Activated naive CD4-positive, alpha-beta T cell treated with anti-CD3 and anti-CD28 coated beads for 36 hours (primary cell): ENCODE data around the gene SPAG17. TPM values are rescaled to one million over a fixed set of nuclear protein-coding genes. Genes with fewer than 3 reads are reported as not detected.

Source experiments
- CTCF ChIA-PET: fragments of 350-600 bp; sonication (Branson Sonifier 250); formaldehyde crosslinking; loops from one replicate; lab custom pipeline; 2021; ENCODE audit warnings: antibody characterized with exemption; lab: Charles Lee
- DNase-seq: peaks from one replicate; pipeline ENCODE4 v3.0.0-alpha.2; 2020
- H3K27ac Mint-ChIP-seq: one replicate; pipeline ENCODE4 v1.8.0; 2021; ENCODE audit warnings: mild to moderate bottlenecking, mixed read lengths
- H3K27me3 Mint-ChIP-seq: one replicate; pipeline ENCODE4 v1.8.0; 2021; ENCODE audit warnings: low read depth, mixed read lengths
- H3K36me3 Mint-ChIP-seq: one replicate; pipeline ENCODE4 v1.8.0; 2021; ENCODE audit warnings: low read depth, mixed read lengths
- H3K4me1 Mint-ChIP-seq: one replicate; pipeline ENCODE4 v1.8.0; 2021; ENCODE audit warnings: low read depth, mixed read lengths
- H3K4me3 Mint-ChIP-seq: one replicate; pipeline ENCODE4 v1.8.0; 2021; ENCODE audit warnings: mild to moderate bottlenecking, moderate library complexity, mixed read lengths
- H3K9me3 Mint-ChIP-seq: one replicate; pipeline ENCODE4 v1.8.0; 2021; ENCODE audit warnings: mixed read lengths
- intact Hi-C: fragments of 100-400 bp; cut with micrococcal nuclease; formaldehyde crosslinking; loops from one replicate; pipeline ENCODE4 v1.15.1; 2023
- total RNA-seq, 2 experiments: library from RNA; stranded (reverse); gene quantifications; one replicate each; pipeline ENCODE4 v1.2.3, GENCODE V29; 2021

SPAG17 gene
- total RNA-seq, 2 experiments from 2014 or later = not detected

- intact Hi-C loops = loop anchor here (5.0 kb wide), 1 partner anchor 601 kb away; no protein-coding TSS in a partner anchor
- H3K27ac Mint-ChIP-seq = no peak overlapping the region
- H3K9me3 Mint-ChIP-seq = no peaks in the 10 kb centered on the region
- peaks cover 2% of the 10 kb centered on the region for H3K27me3 Mint-ChIP-seq
- DNase-seq = no peak
- H3K4me1 Mint-ChIP-seq = peaks cover 9% of the 10 kb centered on the region
- CTCF ChIA-PET = no interaction called here
- no peaks in the 10 kb centered on the region for H3K36me3 Mint-ChIP-seq
- H3K4me3 Mint-ChIP-seq = no peak overlapping the region
These were observed 47.1 kb downstream of the SPAG17 start for GRCh38 chr1:118137900-118138299.

GRCh38 chr1:118136187-118136941 lies 48.7 kb downstream of the SPAG17 start:
- Mint-ChIP-seq H3K4me3 (no peak overlapping the region), H3K9me3 (no peaks in the 10 kb centered on the region), H3K4me1 (peaks cover 9% of the 10 kb centered on the region), H3K36me3 (no peaks in the 10 kb centered on the region), H3K27ac (no peak overlapping the region), H3K27me3 (peaks cover 10% of the 10 kb centered on the region)
- DNase-seq = peak; percentile 72
- CTCF ChIA-PET = no interaction called here
- intact Hi-C loops = loop anchor here (1.0 to 5.0 kb wide), 2 partner anchors 599 to 872 kb away; no protein-coding TSS in a partner anchor

- intact Hi-C loops = no loop called here
- CTCF ChIA-PET = no interaction called here
- peaks cover 9% of the 10 kb centered on the region for H3K4me1 Mint-ChIP-seq
These were observed 53.0 kb downstream of the SPAG17 start for GRCh38 chr1:118132000-118132399.

GRCh38 chr1:118128761-118129160 lies 56.3 kb downstream of the SPAG17 start:
- intact Hi-C loops = no loop called here
- Mint-ChIP-seq H3K9me3 (no peaks in the 10 kb centered on the region), H3K4me3 (no peak overlapping the region), H3K27ac (no peak overlapping the region), H3K36me3 (no peaks in the 10 kb centered on the region), H3K4me1 (no peaks in the 10 kb centered on the region), H3K27me3 (peaks cover 9% of the 10 kb centered on the region)
- DNase-seq = no peak
- CTCF ChIA-PET = no interaction called here

More at GRCh38 chr1:118132000-118132399, 53.0 kb downstream of the SPAG17 start:
- no peak overlapping the region for H3K27ac Mint-ChIP-seq
- peaks cover 11% of the 10 kb centered on the region for H3K27me3 Mint-ChIP-seq
- no peak for DNase-seq
- no peaks in the 10 kb centered on the region for H3K36me3 Mint-ChIP-seq
- no peak overlapping the region for H3K4me3 Mint-ChIP-seq
- no peaks in the 10 kb centered on the region for H3K9me3 Mint-ChIP-seq

GRCh38 chr1:118124064-118124463 lies 61.0 kb downstream of the SPAG17 start:
- H3K9me3 Mint-ChIP-seq = no peaks in the 10 kb centered on the region
- no peaks in the 10 kb centered on the region for H3K36me3 Mint-ChIP-seq
- CTCF ChIA-PET = interaction anchor here (1.3 kb wide), 1 partner anchor 27 kb away, joined by 3 read pairs; no protein-coding TSS in a partner anchor
- DNase-seq = no peak
- intact Hi-C loops = no loop called here
- no peak overlapping the region for H3K4me3 Mint-ChIP-seq
- H3K27me3 Mint-ChIP-seq = peaks cover 2% of the 10 kb centered on the region
- no peak overlapping the region for H3K27ac Mint-ChIP-seq
- no peaks in the 10 kb centered on the region for H3K4me1 Mint-ChIP-seq

GRCh38 chr1:118123116-118123839 lies 61.8 kb downstream of the SPAG17 start:
- no peak for DNase-seq
- no peaks in the 10 kb centered on the region for H3K36me3 Mint-ChIP-seq
- CTCF ChIA-PET = interaction anchor here (1.3 kb wide), 1 partner anchor 28 kb away, joined by 3 read pairs; no protein-coding TSS in a partner anchor
- no peak overlapping the region for H3K27ac Mint-ChIP-seq
- H3K27me3 Mint-ChIP-seq = peaks cover 2% of the 10 kb centered on the region
- no peaks in the 10 kb centered on the region for H3K4me1 Mint-ChIP-seq
- intact Hi-C loops = no loop called here
- H3K4me3 Mint-ChIP-seq = no peak overlapping the region
- H3K9me3 Mint-ChIP-seq = no peaks in the 10 kb centered on the region

- Mint-ChIP-seq H3K27ac (no peak overlapping the region), H3K4me3 (no peak overlapping the region), H3K27me3 (peaks cover 2% of the 10 kb centered on the region), H3K9me3 (no peaks in the 10 kb centered on the region), H3K4me1 (no peaks in the 10 kb centered on the region), H3K36me3 (no peaks in the 10 kb centered on the region)
- intact Hi-C loops = no loop called here
- CTCF ChIA-PET = interaction anchor here (1.3 kb wide), 1 partner anchor 29 kb away, joined by 3 read pairs; no protein-coding TSS in a partner anchor
- no peak for DNase-seq
These were observed 62.6 kb downstream of the SPAG17 start for GRCh38 chr1:118122234-118123004.

GRCh38 chr1:118118873-118119463 lies 66.1 kb downstream of the SPAG17 start:
- H3K4me1 Mint-ChIP-seq = no peaks in the 10 kb centered on the region
- H3K27ac Mint-ChIP-seq = no peak overlapping the region
- H3K27me3 Mint-ChIP-seq = peaks cover 2% of the 10 kb centered on the region
- H3K9me3 Mint-ChIP-seq = no peaks in the 10 kb centered on the region
- CTCF ChIA-PET = no interaction called here
- no peaks in the 10 kb centered on the region for H3K36me3 Mint-ChIP-seq
- DNase-seq = no peak
- intact Hi-C loops = no loop called here
- H3K4me3 Mint-ChIP-seq = no peak overlapping the region

GRCh38 chr1:118118469-118118868 lies 66.6 kb downstream of the SPAG17 start:
- Mint-ChIP-seq H3K27me3 (peaks cover 2% of the 10 kb centered on the region), H3K36me3 (no peaks in the 10 kb centered on the region), H3K9me3 (no peaks in the 10 kb centered on the region), H3K27ac (no peak overlapping the region), H3K4me1 (no peaks in the 10 kb centered on the region), H3K4me3 (no peak overlapping the region)
- intact Hi-C loops = no loop called here
- CTCF ChIA-PET = no interaction called here
- DNase-seq = no peak

GRCh38 chr1:118117521-118117920 lies 67.5 kb downstream of the SPAG17 start:
- H3K4me3 Mint-ChIP-seq = no peak overlapping the region
- H3K36me3 Mint-ChIP-seq = no peaks in the 10 kb centered on the region
- DNase-seq = no peak
- CTCF ChIA-PET = no interaction called here
- intact Hi-C loops = no loop called here
- H3K27me3 Mint-ChIP-seq = peaks cover 2% of the 10 kb centered on the region
- no peaks in the 10 kb centered on the region for H3K4me1 Mint-ChIP-seq
- H3K27ac Mint-ChIP-seq = no peak overlapping the region
- no peaks in the 10 kb centered on the region for H3K9me3 Mint-ChIP-seq

GRCh38 chr1:118116909-118117308 lies 68.1 kb downstream of the SPAG17 start:
- CTCF ChIA-PET = no interaction called here
- Mint-ChIP-seq H3K9me3 (no peaks in the 10 kb centered on the region), H3K27me3 (peaks cover 2% of the 10 kb centered on the region), H3K36me3 (no peaks in the 10 kb centered on the region), H3K4me1 (no peaks in the 10 kb centered on the region), H3K27ac (no peak overlapping the region), H3K4me3 (no peak overlapping the region)
- DNase-seq = no peak
- intact Hi-C loops = no loop called here

GRCh38 chr1:118116401-118116800 lies 68.6 kb downstream of the SPAG17 start:
- H3K4me1 Mint-ChIP-seq = no peaks in the 10 kb centered on the region
- no peak overlapping the region for H3K4me3 Mint-ChIP-seq
- CTCF ChIA-PET = no interaction called here

More at GRCh38 chr1:118116401-118116800, 68.6 kb downstream of the SPAG17 start:
- H3K27ac Mint-ChIP-seq = no peak overlapping the region
- peaks cover 2% of the 10 kb centered on the region for H3K27me3 Mint-ChIP-seq
- DNase-seq = no peak
- H3K9me3 Mint-ChIP-seq = no peaks in the 10 kb centered on the region
- no peaks in the 10 kb centered on the region for H3K36me3 Mint-ChIP-seq
- intact Hi-C loops = no loop called here
